HepG2 (cell line): ENCODE measurements around the gene RPRML. TPM values are rescaled to one million over a fixed set of nuclear protein-coding genes. Genes with fewer than 3 reads are reported as not detected.

Experiments
- ATAC-seq: fragments of 200-7000 bp; cut with Tn5 transposase; 3 replicates; pipeline ENCODE4 v1.9.1; 2020; ENCODE audit warnings: mild to moderate bottlenecking, moderate library complexity
- BruUV-seq: library from RNA; stranded (reverse); fragments of 400-500 nt; replicated peaks from 2 replicates; lab custom pipeline; 2021; lab: Mats Ljungman, UMichigan
- CTCF ChIA-PET: fragments of 300-600 bp; formaldehyde crosslinking; extraction: SDS; loops from one replicate; lab custom pipeline; 2021; ENCODE audit warnings: low total read pairs, inconsistent platforms, low intra/inter-chr PET ratio; lab: Yijun Ruan, JAX
- POLR2A ChIA-PET: fragments of 350-600 bp; sonication (Branson Sonifier 250); formaldehyde crosslinking; loops from one replicate; lab custom pipeline; 2020; ENCODE audit warnings: antibody characterized with exemption, inconsistent platforms; lab: Yijun Ruan, JAX
- DNase-seq: peaks from one replicate; pipeline ENCODE4 v3.0.0-alpha.2; 2015; ENCODE audit warnings: low spot score
- FAIRE-seq: peaks from 3 replicates; lab custom pipeline; 2011; peaks lifted over from hg19 to GRCh38; lab: Jason Lieb, UNC
- H2AFZ ChIP-seq: one replicate; pipeline ENCODE4 v1.6.1; 2011; ENCODE audit warnings: low read length, inconsistent platforms
- H3K27ac ChIP-seq: fragments of 300-600 bp; 3 replicates; pipeline ENCODE4 v1.8.0; 2011; ENCODE audit warnings: mixed run types, mild to moderate bottlenecking, mixed read lengths, low read length, inconsistent platforms; ENCODE audit not compliant: insufficient read depth; ENCODE audit errors: extremely low read length
- H3K27me3 ChIP-seq, 2 experiments: fragments of 200-600 bp in 1 of 2; 2 replicates in 1 of 2; 3 replicates in 1 of 2; pipeline versions ENCODE4 v1.6.0 to v1.8.0; 2011; ENCODE audit warnings: low read length in 2 of 2, mild to moderate bottlenecking in 2 of 2, moderate library complexity in 2 of 2, inconsistent platforms in 1 of 2; ENCODE audit not compliant: insufficient read depth in 2 of 2, control insufficient read depth in 1 of 2
- H3K36me3 ChIP-seq, 2 experiments: fragments of 200-600 bp in 1 of 2; replicated peaks in 1 of 2; 2 replicates in 1 of 2; 3 replicates in 1 of 2; pipeline versions ENCODE4 v1.5.1 to v1.8.0; 2011; ENCODE audit warnings: low read length in 2 of 2, inconsistent platforms in 1 of 2; ENCODE audit not compliant: insufficient read depth in 2 of 2, control insufficient read depth in 1 of 2
- H3K4me1 ChIP-seq: 2 replicates; pipeline ENCODE4 v1.5.1; 2012; ENCODE audit warnings: low read length, inconsistent platforms; ENCODE audit not compliant: insufficient read depth
- H3K4me2 ChIP-seq: 2 replicates; pipeline ENCODE4 v1.6.0; 2011; ENCODE audit warnings: low read depth, low read length, inconsistent platforms
- H3K4me3 ChIP-seq, 3 experiments: fragments of 200-600 bp in 1 of 3; sonication (generic), shearing (Covaris generic) in 1 of 3; replicated peaks in 1 of 3; 2 replicates each; pipeline ENCODE4 v1.5.1; 2011 to 2016; ENCODE audit warnings: low read length in 3 of 3, inconsistent platforms in 2 of 3, low read depth in 2 of 3, mild to moderate bottlenecking in 2 of 3, control low read depth in 1 of 3, mixed read lengths in 1 of 3; ENCODE audit not compliant: insufficient read depth in 1 of 3
- H3K79me2 ChIP-seq: one replicate; pipeline ENCODE4 v1.6.1; 2011; ENCODE audit warnings: low read length, inconsistent platforms; ENCODE audit not compliant: insufficient read depth
- H3K9ac ChIP-seq: 2 replicates; pipeline ENCODE4 v1.6.0; 2011; ENCODE audit warnings: mild to moderate bottlenecking, low read depth, low read length, inconsistent platforms; ENCODE audit not compliant: insufficient read depth
- H3K9me3 ChIP-seq: 2 replicates; pipeline ENCODE4 v1.5.1; 2012; ENCODE audit warnings: mild to moderate bottlenecking, low read length
- H4K20me1 ChIP-seq: 2 replicates; pipeline ENCODE4 v1.6.0; 2011; ENCODE audit warnings: inconsistent platforms, mild to moderate bottlenecking, low read length, moderate library complexity; ENCODE audit not compliant: insufficient read depth
- ARID4A ChIP-seq: sonication (generic); formaldehyde crosslinking; IDR thresholded peaks from 2 replicates; pipeline ENCODE4 v1.5.0; 2020; ENCODE audit warnings: mild to moderate bottlenecking, missing genetic modification reagents, borderline replicate concordance
- ETS1 ChIP-seq: sonication (generic); formaldehyde crosslinking; IDR thresholded peaks from 2 replicates; pipeline ENCODE4 v1.4.0; 2020; ENCODE audit warnings: missing genetic modification reagents
- GRHL1 ChIP-seq: sonication (generic); formaldehyde crosslinking; conservative IDR thresholded peaks from 2 replicates; pipeline ENCODE4 v1.8.0; 2022; ENCODE audit warnings: missing genetic modification reagents
- HDAC2 ChIP-seq: sonication (generic); formaldehyde crosslinking; IDR thresholded peaks from 2 replicates; pipeline ENCODE4 v1.4.0; 2020; ENCODE audit warnings: missing genetic modification reagents
- HOXA7 ChIP-seq: sonication (generic); formaldehyde crosslinking; IDR thresholded peaks from 2 replicates; pipeline ENCODE4 v1.8.1; 2022; ENCODE audit warnings: mild to moderate bottlenecking, missing genetic modification reagents, moderate library complexity
- PHF5A ChIP-seq: IDR thresholded peaks from one replicate; pipeline ENCODE4 v1.6.1; 2018; ENCODE audit warnings: low read depth, missing genetic modification reagents; ENCODE audit not compliant: unreplicated experiment
- TBL1XR1 ChIP-seq: fragments of 150-350 bp; IDR thresholded peaks from 2 replicates; pipeline ENCODE4 v1.6.1; 2014; ENCODE audit warnings: borderline replicate concordance, low read length; ENCODE audit not compliant: partially characterized antibody
- TEF ChIP-seq: sonication (generic); formaldehyde crosslinking; IDR thresholded peaks from 2 replicates; pipeline ENCODE4 v1.5.0; 2020; ENCODE audit warnings: missing genetic modification reagents
- ZEB1 ChIP-seq: IDR thresholded peaks from 2 replicates; pipeline ENCODE4 v1.6.1; 2012; ENCODE audit warnings: mild to moderate bottlenecking, low read depth, inconsistent platforms; ENCODE audit not compliant: insufficient replicate concordance
- ZNF768 ChIP-seq: sonication (generic); formaldehyde crosslinking; IDR thresholded peaks from 2 replicates; pipeline ENCODE4 v1.4.0; 2020; ENCODE audit warnings: missing genetic modification reagents
- WGBS: methylation state at CpG from one replicate; pipeline ENCODE4 v1.1.6; 2017; ENCODE audit warnings: low lambda C conversion rate; 5-methylcytosine and 5-hydroxymethylcytosine counted together
- in situ Hi-C: cut with HindIII; loops from 2 replicates; pipeline ENCODE4 v1.10.0; 2017; ENCODE audit warnings: low pct_unique_long_range_greater_than_20kb; ENCODE audit not compliant: extremely low pct_ligation_motif_present
- intact Hi-C: fragments of 100-400 bp; cut with micrococcal nuclease; formaldehyde crosslinking; loops from one replicate; pipeline ENCODE4 v1.10.0; 2022; ENCODE audit not compliant: unreplicated experiment
- polyA plus RNA-seq, 8 experiments: library from polyadenylated mRNA; depleted of rRNA in 3 of 8; stranded (reverse) in 7 of 8; unstranded in 1 of 8; fragments of >200 nt; fragmentation: Illumina TruSeq in 4 of 8; extraction: Trizol in 4 of 8; gene quantifications; 2 replicates each; pipeline versions ENCODE4 v1.2.1 to v1.2.3, GENCODE V29; 2011 to 2016; ENCODE audit warnings: low read depth in 4 of 8, missing spikeins in 1 of 8, mixed read lengths in 1 of 8; ENCODE audit not compliant: insufficient read depth in 1 of 8
- total RNA-seq, 5 experiments: library from RNA; depleted of rRNA; stranded (reverse); fragments of >200 nt; fragmentation: Illumina TruSeq; extraction: Trizol; gene quantifications; 2 replicates each; pipeline ENCODE4 v1.2.3, GENCODE V29; 2016; ENCODE audit warnings: low read depth in 1 of 5

The RPRML gene
- total and polyA plus RNA-seq, 2 of the 13 experiments (the other 11 are each of a cell fraction or from before 2014, with no cell fraction given), result not detected

GRCh38 chr17:46974086-46974485, 5.0 kb downstream of the RPRML start:
- ChIA-PET POLR2A (no interaction called here), CTCF (no interaction called here)
- Histone ChIP-seq H3K9me3 (no peaks in the 10 kb centered on the region), H3K4me2 (no peak overlapping the region), H4K20me1 (no peaks in the 10 kb centered on the region), H3K79me2 (no peaks in the 10 kb centered on the region), H3K36me3 (peaks cover 0 to 3% of the 10 kb centered on the region in 2 experiments; a peak in 1 of 5 replicates), H3K27me3 (no peaks in the 10 kb centered on the region), H3K9ac (no peak overlapping the region), H3K27ac (no peak overlapping the region), H3K4me3 (no peak overlapping the region), H3K4me1 (peaks cover 15% of the 10 kb centered on the region), H2AFZ (no peak overlapping the region)
- no peak for ATAC-seq
- intact Hi-C loops (no loop called here), in situ Hi-C loops (no loop called here)
- TF ChIP-seq TBL1XR1, result no peak
- TF ChIP-seq TEF (CRISPR knock-in tag), result no peak
- no peak for TF ChIP-seq GRHL1 (CRISPR knock-in tag)
- TF ChIP-seq PHF5A (CRISPR knock-in tag), result no peak
- DNase-seq, result no peak
- BruUV-seq, result no TSS peak
- 98% methylated on average over 11 of the region's 11 CpGs for WGBS
- no peak for FAIRE-seq

GRCh38 chr17:46972346-46972745, 6.7 kb downstream of the RPRML start:
- Histone ChIP-seq H3K36me3 (peaks cover 0 to 3% of the 10 kb centered on the region in 2 experiments; a peak in 1 of 5 replicates), H4K20me1 (no peaks in the 10 kb centered on the region), H3K4me2 (no peak overlapping the region), H3K9ac (no peak overlapping the region), H3K4me3 (no peak overlapping the region), H3K27ac (no peak overlapping the region), H2AFZ (no peak overlapping the region), H3K4me1 (peaks cover 15% of the 10 kb centered on the region), H3K9me3 (no peaks in the 10 kb centered on the region), H3K79me2 (no peaks in the 10 kb centered on the region), H3K27me3 (no peaks in the 10 kb centered on the region)
- BruUV-seq, result no TSS peak
- intact Hi-C loops (no loop called here), in situ Hi-C loops (no loop called here)
- FAIRE-seq (no peak), DNase-seq (no peak), ATAC-seq (no peak)
- ChIA-PET POLR2A (no interaction called here), CTCF (no interaction called here)
- 85% methylated on average over 6 of the region's 6 CpGs for WGBS
- TF ChIP-seq ETS1 (CRISPR knock-in tag) (no peak), ZEB1 (no peak), HDAC2 (CRISPR knock-in tag) (no peak), ARID4A (CRISPR knock-in tag) (no peak), ZNF768 (CRISPR knock-in tag) (no peak), HOXA7 (CRISPR knock-in tag) (no peak)
